NAMALWA (cell line): ENCODE results near the gene APPBP2.

Experiments
- DNase-seq: peaks from one replicate; pipeline ENCODE4 v3.0.0-alpha.2; 2015; ENCODE audit warnings: low spot score

The APPBP2 gene

GRCh38 chr17:60396412-60396811 is 129.6 kb downstream of the APPBP2 start:
- no peak for DNase-seq

- DNase-seq: no peak
Observed at GRCh38 chr17:60395508-60396065, 130.5 kb downstream of the APPBP2 start.

- no peak for DNase-seq
Observed at GRCh38 chr17:60393840-60394723, 132.0 kb downstream of the APPBP2 start.
